HG03064 (cell line): Measurements from ENCODE around the gene SLC6A9.
A peak's percentile ranks its signal among the peaks of the same experiment; 100 is the strongest.

Source experiments
- ATAC-seq: cut with Tn5 transposase; IDR thresholded peaks from one replicate; pipeline ENCODE4 v1.9.1; 2021; ENCODE audit warnings: low read depth; ENCODE audit not compliant: unreplicated experiment

Gene SLC6A9

DNA sequence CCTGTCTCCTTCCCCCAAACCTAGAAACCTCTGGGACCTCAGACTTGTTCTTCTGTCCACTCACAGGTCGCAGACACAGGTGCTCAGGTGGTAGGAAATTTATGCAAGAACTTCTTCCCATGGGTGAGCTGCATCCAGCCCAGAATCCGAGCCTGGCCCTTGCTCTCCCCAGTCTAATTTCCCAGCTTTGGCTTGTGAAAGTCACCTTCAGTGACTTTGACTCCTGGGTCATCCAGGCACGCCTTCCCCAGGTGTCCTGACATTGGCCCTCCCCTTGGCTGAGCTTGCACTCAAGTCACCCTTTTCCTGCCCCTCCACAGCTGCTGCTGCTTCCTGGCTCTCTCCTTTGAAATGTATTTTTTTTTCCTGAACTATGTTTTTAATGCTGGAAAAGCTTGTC lies 77.9 kb downstream of the SLC6A9 start:
- no peak for ATAC-seq

DNA sequence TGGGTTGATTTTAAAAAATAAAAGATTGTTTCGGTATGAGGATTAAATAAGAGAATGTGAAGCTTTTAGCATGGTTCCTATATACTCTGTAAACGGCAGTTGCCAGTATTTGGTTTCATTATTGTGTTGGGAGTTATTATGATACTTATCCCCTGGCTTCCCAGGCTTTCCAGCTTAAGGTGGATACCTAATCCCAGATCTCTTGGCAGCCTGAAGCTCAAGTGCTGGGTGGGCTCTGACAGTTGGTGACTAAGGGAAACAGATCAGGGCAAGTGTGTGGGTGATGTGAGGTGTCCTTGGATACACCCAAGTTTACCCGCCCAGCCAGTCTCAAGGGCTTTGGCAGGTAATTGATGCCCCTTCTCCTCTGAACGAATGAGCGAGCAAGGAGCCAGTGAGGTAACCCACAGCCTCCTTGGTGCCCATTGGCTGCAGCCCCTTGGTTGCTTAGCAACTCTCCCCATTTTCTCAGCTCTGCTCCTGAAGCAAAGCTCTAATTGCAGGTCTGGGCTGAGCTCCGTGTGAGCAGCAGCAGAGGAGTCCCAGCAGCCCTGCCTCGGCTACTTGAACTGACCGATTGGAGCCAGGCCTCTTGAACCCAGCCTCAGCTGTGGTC lies 78.4 kb downstream of the SLC6A9 start:
- ATAC-seq, result no peak

DNA sequence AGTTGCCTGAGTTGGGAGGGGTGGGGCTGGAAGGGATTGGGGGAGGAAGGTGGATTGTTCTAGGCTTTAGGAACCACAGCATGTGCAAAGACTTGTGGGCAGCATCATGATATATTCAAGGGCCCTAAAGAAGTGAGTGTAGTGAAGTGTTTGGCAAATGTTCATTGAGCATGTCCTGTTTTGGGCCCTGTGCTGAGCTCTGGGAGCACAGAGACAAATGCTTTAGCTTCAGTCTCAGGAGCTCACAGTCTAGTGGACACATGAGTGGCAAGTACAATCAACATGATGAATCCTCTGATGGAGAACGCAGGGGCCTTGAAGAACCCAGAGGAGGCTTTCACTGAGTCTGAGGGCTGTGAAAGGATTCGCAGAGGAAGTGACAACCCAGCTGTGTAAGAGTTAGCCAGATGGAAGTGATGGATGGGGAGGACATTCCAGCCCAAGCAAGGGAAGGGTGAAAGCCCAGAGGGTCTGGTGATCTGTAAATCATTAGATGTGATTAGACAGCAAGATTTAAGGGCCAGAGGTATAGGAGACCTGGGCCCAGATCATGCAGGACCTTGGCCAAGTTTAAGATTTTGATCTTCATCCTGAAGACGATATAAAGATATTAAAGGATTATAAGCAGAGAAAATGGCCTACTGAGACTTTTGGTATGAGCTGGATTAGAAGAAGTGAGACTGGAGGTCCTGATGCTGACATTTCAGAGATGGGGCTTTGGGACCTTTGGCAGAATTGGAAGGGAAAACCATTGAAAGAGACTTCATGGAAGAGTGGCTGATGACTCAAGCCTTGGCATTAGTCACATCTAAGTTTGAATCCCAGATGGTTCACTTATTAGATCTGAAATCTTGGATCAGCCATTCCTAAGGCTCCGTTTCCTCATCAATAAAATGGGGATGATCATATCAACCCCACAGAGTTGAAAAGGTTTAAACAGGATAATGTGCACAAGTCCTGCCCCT lies 80.0 kb downstream of the SLC6A9 start:
- no peak for ATAC-seq

DNA sequence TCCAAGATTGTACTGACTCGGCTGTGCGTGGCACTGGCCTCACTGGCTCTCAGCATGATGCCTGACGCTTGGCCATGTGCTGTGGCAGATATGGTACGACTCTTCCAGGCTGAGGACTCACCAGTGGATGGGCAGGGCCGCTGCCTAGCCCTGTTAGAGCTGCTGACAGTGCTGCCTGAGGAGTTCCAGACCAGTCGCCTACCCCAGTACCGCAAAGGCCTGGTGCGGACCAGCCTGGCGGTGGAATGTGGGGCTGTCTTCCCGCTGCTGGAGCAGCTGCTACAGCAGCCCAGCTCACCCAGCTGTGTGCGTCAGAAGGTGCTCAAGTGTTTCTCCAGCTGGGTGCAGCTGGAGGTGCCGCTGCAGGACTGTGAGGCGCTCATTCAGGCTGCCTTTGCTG lies 81.6 kb downstream of the SLC6A9 start:
- ATAC-seq, result no peak

DNA sequence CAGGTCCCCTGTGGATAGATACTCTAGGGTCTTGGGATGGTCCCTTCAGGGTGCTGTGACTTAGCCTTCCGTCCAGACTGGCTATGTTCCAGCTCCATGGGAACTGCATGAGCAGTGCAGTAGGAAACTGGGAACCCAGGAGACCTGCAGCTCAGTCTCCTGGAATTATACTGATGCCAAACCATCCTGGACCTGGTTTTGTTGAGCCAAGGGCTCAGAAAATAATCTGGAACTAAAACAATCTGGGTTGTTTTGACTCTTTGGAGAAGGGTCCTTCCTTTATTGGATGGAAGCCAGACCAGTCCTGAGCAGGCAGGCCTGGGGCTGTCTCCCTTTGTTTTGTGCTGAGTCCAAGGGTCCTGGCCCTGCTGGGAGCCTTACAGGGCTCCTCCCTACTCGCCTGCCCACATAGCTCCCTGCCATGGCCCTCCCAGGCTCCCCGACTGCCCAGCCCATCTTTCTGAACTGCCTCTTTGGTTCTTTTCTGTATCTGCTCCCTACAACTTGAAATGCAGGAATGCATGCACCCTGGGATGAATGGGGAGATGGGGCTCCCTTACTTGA lies 83.3 kb downstream of the SLC6A9 start:
- no peak for ATAC-seq

DNA sequence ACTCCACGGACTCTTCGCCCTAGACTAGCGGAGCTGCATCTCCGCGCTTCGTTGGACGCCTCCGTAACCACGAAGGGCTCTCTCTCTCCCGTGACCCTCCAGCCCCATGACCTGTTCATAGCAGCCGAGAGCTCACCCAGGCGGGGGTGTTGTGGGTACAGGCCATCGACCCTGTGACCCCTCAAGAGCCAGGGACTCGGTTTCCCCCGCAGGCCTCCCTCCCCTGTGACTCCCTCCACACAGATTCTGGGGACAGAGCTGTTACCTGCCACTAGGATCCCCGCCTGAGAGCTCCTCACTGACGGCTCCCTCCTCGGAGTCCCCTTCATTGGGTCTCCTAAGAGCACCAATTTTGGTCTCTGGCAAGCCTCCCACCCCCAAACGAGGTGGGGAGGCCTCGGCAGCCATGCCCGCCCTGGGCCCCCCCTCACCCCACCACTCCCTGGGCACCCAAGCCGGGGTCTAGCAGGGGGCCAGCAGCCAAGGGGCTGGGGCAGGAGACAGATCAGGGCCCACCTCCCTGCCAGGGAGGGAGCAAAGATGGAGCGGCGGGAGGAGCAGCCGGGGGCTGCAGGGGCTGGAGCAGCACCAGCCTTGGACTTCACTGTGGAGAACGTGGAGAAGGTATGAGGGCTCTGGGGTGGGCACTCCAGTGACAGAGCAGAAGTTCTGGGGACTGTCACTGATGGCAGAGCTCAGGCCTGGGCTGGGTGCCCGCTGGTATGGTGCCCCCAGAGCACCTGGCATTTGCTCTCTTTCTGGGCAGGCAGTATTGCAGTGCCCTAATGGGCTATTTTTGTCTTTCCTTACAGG lies 84.0 kb downstream of the SLC6A9 start:
- peak; percentile 0 for ATAC-seq
